Measurements from ENCODE around the gene DNAJB4. TPM values are rescaled to one million over a fixed set of nuclear protein-coding genes. Genes with fewer than 3 reads are reported as not detected.

DNAJB4 gene
- total and polyA plus RNA-seq, 2 donors (not counting 3 experiments of a cell fraction or from before 2014, with no cell fraction given) = 30.4 to 136 TPM

- TF ChIP-seq FOS (IDR thresholded peaks at IDR 0.05; ENCODE audit: borderline replicate concordance, insufficient read depth, low read length) (no peak), MYC (IDR thresholded peaks at IDR 0.05; ENCODE audit: low read depth, low read length) (no peak), CTCF (IDR thresholded peaks at IDR 0.05; ENCODE audit: extremely low read depth in 1 of 2, insufficient read depth in 1 of 2, low read depth in 1 of 2, low read length in 2 of 2) (no peak), GATA2 (IDR thresholded peaks at IDR 0.05; ENCODE audit: insufficient read depth, insufficient read length, low read depth, low read length) (no peak), EZH2 (IDR thresholded peaks at IDR 0.05; ENCODE audit: borderline replicate concordance, low read depth, low read length, severe bottlenecking) (no peak), POLR2AphosphoS5 (IDR thresholded peaks at IDR 0.05; ENCODE audit: insufficient read depth, low read depth, low read length) (no peak), POLR2A (IDR thresholded peaks at IDR 0.05; ENCODE audit: low read depth, low read length) (no peak), JUN (IDR thresholded peaks at IDR 0.05; ENCODE audit: borderline replicate concordance, insufficient read depth, insufficient read length, low read depth) (no peak), MAX (IDR thresholded peaks at IDR 0.05; ENCODE audit: insufficient read depth, insufficient read length) (no peak)
- H2AFZ ChIP-seq (ENCODE audit: low read depth, low read length) = no peak overlapping the region
- no peak for FAIRE-seq
- peaks cover 32 to 66% of the 10 kb centered on the region in 2 experiments for H3K36me3 ChIP-seq (ENCODE audit: control insufficient read depth in 2 of 2, extremely low read depth in 1 of 2, insufficient read depth in 2 of 2, low read length in 2 of 2)
- no TSS peak for BruUV-seq (replicated peaks)
- H4K20me1 ChIP-seq (replicated peaks; ENCODE audit: control insufficient read depth, extremely low read depth, insufficient read depth, low read length) = peaks cover 2% of the 10 kb centered on the region
- no peak overlapping the region for H3K4me3 ChIP-seq (replicated peaks in 1 of 3; ENCODE audit: insufficient read depth in 1 of 3, low read depth in 1 of 3, low read length in 3 of 3)
- POLR2A ChIA-PET = no interaction called here
- H3K9me1 ChIP-seq (replicated peaks; ENCODE audit: control insufficient read depth, extremely low read depth, insufficient read depth, low read length) = no peaks in the 10 kb centered on the region
- no peak overlapping the region for H3K27ac ChIP-seq (ENCODE audit: insufficient read depth, low read depth, low read length)
- intact Hi-C loops (cut with micrococcal nuclease) = no loop called here
- no peak overlapping the region for H3K4me2 ChIP-seq (ENCODE audit: insufficient read depth, low read length)
- CTCF ChIA-PET = interaction anchor here (1.9 to 2.2 kb wide), 2 partner anchors 11 to 159 kb away, joined by 5 to 9 read pairs; no protein-coding TSS in a partner anchor
- dilution Hi-C loops (cut with MboI; ENCODE audit: extremely low pct_ligation_motif_present, low sequenced_read_pairs) = no loop called here
- H3K9ac ChIP-seq (replicated peaks; ENCODE audit: extremely low read depth, insufficient read depth, low read length) = no peak overlapping the region
- H3K9me3 ChIP-seq (replicated peaks; ENCODE audit: control insufficient read depth, insufficient read depth, low read length) = no peaks in the 10 kb centered on the region
- peaks cover 53% of the 10 kb centered on the region for H3K79me2 ChIP-seq (ENCODE audit: control insufficient read depth, insufficient read depth, low read length)
- H3K4me1 ChIP-seq (ENCODE audit: control insufficient read depth, extremely low read depth, insufficient read depth, low read length) = peaks cover 4% of the 10 kb centered on the region
- no peak for DNase-seq (ENCODE audit: low read depth, low spot score)
- no peaks in the 10 kb centered on the region for H3K27me3 ChIP-seq (ENCODE audit: control insufficient read depth in 2 of 2, insufficient read depth in 2 of 2, low read length in 2 of 2)
Observed at GRCh38 chr1:77955709-77956108, 49.0 kb upstream of the DNAJB4 start.
